Hematopoietic multipotent progenitor cell treated with erythropoietin and hydrocortisone succinate and interleukin-3 and kit ligand, for 8 days (in vitro differentiated cells): ENCODE data around the gene GATD1.

ENCODE experiments used
- DNase-seq: peaks from one replicate; pipeline ENCODE4 v3.0.0-alpha.2; 2015

The GATD1 gene

GRCh38 chr11:777288-778255, at the start of gene GATD1:
GATD1 (minus strand) TSS chr11:777487; CDS start chr11:777462, 25 bp downstream.
- DNase-seq, result peak; percentile 87

- DNase-seq, result peak; percentile 11
Measured at GRCh38 chr11:826836-827145, 49.5 kb upstream of the GATD1 start.

- DNase-seq, result no peak
Measured at GRCh38 chr11:826227-826621, 48.9 kb upstream of the GATD1 start.

- DNase-seq, result no peak
Measured at GRCh38 chr11:825366-826226, 48.3 kb upstream of the GATD1 start.

GRCh38 chr11:824942-825341, 47.7 kb upstream of the GATD1 start:
- no peak for DNase-seq

- no peak for DNase-seq
Measured at GRCh38 chr11:824292-824880, 47.1 kb upstream of the GATD1 start.

GRCh38 chr11:823441-824291, 46.4 kb upstream of the GATD1 start:
- DNase-seq, result no peak

- DNase-seq, result no peak
Measured at GRCh38 chr11:821512-822371, 44.5 kb upstream of the GATD1 start.

- no peak for DNase-seq
Measured at GRCh38 chr11:820655-821511, 43.6 kb upstream of the GATD1 start.

- peak; percentile 96 for DNase-seq
Measured at GRCh38 chr11:819943-820649, 42.8 kb upstream of the GATD1 start.

- DNase-seq, result peak; percentile 87
Measured at GRCh38 chr11:819129-819931, 42.0 kb upstream of the GATD1 start.

- DNase-seq, result no peak
Measured at GRCh38 chr11:818396-819128, 41.3 kb upstream of the GATD1 start, which contains the start of gene PNPLA2. PNPLA2 (plus strand) TSS chr11:818914; CDS start chr11:819719, 805 bp downstream.

- DNase-seq, result no peak
Measured at GRCh38 chr11:816433-816779, 39.1 kb upstream of the GATD1 start.

GRCh38 chr11:815675-816432, 38.6 kb upstream of the GATD1 start:
- no peak for DNase-seq

GRCh38 chr11:813456-814096, 36.3 kb upstream of the GATD1 start:
- DNase-seq, result no peak

GRCh38 chr11:813072-813455, 35.8 kb upstream of the GATD1 start:
- DNase-seq, result no peak

- DNase-seq, result no peak
Measured at GRCh38 chr11:812390-812789, 35.1 kb upstream of the GATD1 start.
